HG03520 (cell line): ENCODE data around the gene C19orf25.
"Not testable (repeated sequence)": the region's sequence is repeated elsewhere in the genome, so short reads cannot be mapped to it uniquely, and the experiment has no call there.

Experiments used
- ATAC-seq: cut with Tn5 transposase; IDR thresholded peaks from one replicate; pipeline ENCODE4 v1.9.1; 2021; ENCODE audit warnings: mild to moderate bottlenecking, moderate library complexity; ENCODE audit not compliant: unreplicated experiment

The C19orf25 gene

DNA sequence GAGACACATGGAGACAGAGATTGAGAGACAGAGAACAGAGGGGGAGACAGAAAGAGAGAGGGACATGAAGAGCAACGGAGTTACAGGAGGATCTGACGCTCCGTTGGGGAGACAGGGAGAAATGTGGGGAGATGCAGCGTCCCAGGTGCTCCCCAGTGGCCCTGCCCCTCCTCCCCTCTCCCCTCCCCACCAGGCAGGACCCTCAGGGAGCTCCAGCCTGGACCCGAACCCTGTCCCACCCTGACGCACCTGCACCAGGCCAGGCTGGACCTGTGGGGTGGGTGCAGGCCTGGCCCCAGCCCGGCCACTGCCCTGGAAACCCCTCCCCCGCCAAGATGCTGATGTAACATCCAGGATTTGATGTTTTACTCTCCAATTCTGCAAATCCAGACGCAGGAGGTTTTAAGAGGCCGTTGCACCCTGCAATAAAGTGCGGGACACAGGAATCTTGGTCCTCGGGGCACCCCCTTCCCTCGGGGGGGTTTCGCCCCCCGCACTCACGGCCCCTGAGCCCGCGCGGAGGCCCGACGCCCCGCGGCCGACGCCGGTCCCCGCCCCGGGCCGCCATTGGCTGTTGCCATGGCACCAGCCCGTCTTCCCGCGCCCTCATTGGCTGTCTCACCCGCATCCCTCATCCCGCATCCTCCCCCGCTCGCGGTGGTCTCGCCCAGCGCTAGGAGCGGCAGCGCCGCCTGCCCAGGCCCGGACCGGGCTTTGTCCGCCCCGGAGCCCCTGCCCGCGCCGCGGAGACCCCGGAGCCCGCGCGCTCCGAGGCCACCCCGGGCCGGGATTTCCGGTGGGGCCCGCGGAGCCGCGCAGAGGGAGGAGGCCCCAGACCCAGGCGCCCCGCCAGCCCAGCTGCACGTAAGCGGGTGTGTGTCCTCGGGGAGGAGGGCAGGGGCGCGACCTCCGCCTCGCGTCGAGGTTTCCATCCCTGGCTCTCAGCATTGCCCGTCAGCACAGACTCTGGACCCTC, 29.3 kb downstream of the C19orf25 start, which contains the start of gene APC2:
TSS of gene APC2 (plus strand) at position 655 of the 976 bp plus-strand sequence. CDS start 2,881 bp downstream, outside the sequence.
- no peak for ATAC-seq

DNA sequence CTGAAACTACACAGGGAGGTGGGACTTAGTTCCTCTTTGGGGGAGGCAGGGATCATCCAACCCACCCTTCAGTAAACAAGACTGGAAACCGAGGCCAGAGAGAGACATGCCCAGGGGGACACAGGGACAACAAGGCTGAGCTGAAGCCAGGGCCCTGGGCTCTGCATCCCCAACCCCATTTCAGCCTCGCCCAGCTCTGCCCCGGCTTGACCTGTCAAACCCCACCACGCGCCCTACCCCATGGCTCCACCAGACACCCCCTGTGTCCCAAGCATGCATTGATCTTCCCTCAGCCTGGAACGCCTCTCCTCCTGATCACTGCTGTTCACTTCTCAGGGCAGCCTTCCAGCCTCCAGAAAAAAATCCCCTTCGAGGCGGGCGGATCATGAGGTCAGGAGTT, 31.1 kb downstream of the C19orf25 start:
- no peak for ATAC-seq

DNA sequence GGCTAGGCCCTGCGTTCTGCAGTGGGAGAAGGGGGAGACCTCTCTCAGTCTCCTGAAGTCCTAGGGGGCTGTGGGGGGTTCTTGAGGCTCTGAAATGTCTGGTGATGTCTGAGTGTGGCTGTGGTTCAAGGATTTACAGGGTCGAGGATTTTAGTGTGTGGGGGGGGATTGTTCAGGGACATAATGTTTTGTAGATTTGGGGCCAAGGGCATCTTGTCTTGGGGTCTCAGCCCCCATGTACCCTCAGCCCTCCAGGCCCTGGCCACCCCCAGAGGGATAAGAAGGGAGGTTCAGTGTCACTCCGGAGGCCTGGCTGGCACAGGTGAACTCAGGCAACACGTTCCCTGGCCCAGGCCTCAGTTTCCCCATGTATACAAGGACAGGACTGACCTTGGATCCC, 31.5 kb downstream of the C19orf25 start:
- ATAC-seq = no peak

DNA sequence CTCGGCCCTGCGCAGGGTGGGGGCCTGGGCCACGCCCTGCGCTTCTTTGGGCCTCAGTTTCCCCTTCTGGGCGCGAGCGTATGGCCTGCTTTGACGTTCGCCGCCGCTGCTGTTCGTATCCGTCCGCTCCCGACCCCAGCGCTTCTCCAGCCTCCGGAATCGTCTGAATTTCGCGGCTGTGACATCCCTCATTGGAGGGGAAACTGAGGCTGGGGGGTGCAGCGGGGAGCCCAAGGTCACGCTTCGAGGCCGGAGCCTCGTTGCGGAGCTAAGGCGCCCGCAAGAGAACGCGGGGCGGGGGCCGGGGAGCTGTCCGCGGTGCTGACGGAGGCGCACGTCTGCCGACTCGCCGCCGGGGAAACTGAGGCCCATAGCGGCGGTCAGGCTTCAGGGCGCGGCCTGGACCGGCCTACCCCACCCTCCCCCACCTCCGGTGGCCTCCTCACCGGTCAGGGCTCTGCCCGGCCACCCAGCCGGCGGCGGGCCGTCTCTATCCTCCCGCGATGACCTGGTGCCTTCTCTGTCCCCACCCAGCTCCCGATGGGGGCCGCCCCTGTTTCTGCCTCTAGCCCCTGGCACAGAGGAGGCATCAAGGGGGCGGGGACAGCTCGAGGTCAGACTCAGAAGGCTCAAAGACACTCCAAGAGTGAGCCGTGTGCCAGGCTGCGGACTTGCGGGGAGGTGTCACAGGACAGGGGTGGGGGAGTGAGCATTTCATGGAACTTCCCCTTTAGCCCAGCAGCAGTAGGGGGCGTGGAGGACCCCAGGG, 32.1 kb downstream of the C19orf25 start:
- ATAC-seq = no peak

DNA sequence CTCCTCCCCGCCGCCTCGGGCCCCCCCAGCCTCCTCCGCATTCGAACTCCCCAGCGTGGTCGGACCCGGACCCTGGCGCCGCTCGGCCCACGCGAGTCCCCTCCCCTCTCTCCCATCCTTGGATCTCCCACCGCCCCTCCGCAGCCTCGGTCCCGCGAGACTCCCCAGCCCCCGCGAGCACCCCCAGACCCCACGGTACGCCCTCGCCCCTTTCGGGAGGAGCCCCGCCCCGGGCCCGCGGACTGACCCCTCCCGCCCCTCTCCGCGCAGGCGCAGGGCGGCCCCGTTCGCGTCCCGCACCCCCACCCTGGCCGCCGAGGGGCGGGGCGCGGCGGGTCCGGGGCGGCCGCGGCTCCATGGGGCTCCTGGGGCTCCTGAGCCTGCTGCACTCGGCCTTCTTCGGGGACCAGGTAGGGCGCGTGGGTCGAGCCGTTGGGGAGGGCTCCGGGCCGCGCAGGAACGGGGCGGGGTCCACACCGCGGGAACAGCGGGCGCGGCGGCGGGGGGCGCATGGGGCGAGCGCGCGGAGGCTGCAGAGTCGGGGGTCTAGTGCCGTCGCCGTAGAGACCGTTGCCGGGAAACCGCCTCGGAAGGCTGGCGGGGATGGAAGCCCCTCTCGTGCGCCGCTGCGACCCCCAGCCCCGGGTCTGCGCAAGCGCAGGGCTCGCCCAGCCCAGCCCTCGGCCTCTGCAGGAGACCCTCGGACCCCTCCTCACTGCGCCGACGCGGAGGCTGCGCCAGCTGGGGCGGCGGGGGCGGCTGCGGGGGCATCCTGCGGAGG, 32.9 kb downstream of the C19orf25 start:
- no peak for ATAC-seq

DNA sequence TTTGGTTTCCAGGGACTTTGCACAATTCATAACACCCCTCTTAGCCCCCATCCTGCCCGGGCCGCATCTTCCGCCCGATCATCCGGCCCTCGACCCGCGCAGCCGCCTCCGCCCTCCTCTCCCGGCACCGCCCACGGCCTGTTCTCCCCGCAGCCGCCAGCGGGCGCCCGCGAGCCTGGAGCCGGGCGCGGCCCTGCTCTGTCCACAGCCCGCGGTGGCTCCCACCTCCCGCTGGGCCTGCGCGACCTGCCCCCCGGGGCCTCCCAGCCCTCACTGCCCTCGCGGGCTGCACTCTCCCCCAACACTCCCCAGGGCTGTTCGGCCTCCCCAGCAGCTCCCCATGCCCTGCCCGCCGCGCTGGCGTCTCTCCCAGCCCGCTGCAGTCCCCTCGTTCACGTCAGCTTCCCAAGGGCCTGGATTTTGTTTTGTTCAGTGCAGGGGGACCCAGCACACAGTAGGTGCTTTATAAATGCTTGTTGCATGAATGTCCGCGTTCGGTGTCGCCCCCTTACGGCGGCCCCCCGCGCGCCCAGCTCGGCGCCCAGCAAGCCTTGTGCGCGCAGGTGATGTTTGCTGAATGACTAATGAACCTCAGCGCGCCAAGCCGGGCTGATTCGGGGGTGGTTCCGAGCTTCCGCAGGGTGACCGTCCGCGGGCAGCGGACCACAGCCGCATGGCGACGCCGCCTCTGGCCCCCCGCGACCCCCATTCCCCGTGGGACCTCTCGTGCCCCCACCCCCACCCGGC, 33.7 kb downstream of the C19orf25 start:
- peak; percentile 51 for ATAC-seq

DNA sequence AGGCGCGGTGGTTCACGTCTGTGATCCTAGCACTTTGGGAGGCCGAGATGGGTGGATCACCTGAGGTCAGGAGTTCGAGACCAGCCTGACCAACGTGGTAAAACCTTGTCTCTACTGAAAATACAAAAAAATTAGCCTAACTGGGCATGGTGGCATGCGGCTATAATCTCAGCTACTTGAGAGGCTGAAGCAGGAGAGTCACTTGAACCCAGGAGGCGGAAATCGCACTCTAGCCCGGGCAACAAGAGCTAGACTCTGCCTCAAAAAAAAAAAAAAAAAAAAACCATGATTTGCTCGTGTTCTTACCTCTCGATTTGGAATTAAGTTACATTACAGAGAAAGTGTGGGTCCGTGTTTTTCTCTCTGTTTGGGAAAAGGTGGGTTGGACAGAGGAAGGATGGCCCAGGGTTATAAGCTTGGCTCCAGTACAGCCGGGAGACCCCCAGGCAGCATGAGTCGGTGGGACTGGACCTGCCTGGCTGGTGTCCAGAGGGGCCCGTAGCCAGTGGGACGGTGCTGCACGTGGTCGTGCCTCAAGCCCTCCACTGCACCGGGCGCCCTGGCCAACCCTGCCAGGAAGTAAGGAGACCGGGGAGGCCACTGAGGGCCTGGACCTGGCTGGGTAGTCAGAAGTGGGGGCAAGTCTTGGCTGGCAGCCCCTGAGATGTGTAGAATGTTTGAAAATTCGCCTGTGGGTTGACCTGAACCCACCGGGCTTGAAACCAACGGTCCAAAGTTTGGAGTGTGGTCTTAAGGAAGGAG, 37.2 kb downstream of the C19orf25 start:
- ATAC-seq = no peak

DNA sequence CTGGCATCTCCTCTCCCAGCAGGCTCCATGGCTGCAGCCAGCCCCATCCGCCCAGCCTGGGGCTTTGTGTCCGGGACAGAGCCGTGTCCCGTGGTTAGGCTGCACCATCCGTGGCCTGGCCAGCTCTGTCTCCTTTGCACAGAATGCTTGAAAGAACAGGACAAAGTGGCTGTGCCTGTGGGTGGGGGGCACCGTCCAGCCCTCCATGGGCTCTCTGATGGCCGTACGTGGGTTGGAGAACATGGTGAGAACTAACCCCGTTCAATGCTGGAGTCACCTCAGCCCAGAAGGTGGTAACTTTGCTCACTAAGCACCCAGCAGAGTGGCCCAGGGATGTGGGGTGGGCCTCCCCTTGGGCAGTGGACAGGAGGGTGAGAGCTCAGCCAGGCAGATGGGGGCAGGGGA, 38.0 kb downstream of the C19orf25 start:
- no peak for ATAC-seq

DNA sequence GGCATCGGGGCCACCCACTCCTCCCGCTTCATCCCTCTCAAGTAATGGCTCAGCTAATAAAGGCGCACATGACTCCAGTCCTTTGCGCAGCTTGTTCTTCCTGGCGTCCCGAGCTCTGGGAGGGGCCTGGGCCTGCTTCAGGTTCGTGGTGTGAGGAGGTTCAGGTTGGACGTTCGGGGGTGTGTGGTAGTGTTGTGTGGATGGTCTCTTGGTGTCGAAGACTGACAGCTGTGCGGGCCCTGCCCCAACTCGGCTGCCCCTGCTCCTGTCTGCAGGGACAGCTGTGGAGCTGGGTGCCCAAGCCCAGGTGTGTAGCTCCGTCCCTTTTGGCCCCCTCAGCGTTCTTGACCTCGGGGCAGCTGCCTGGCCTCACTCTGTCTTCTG, 38.6 kb downstream of the C19orf25 start:
- ATAC-seq = no peak

DNA sequence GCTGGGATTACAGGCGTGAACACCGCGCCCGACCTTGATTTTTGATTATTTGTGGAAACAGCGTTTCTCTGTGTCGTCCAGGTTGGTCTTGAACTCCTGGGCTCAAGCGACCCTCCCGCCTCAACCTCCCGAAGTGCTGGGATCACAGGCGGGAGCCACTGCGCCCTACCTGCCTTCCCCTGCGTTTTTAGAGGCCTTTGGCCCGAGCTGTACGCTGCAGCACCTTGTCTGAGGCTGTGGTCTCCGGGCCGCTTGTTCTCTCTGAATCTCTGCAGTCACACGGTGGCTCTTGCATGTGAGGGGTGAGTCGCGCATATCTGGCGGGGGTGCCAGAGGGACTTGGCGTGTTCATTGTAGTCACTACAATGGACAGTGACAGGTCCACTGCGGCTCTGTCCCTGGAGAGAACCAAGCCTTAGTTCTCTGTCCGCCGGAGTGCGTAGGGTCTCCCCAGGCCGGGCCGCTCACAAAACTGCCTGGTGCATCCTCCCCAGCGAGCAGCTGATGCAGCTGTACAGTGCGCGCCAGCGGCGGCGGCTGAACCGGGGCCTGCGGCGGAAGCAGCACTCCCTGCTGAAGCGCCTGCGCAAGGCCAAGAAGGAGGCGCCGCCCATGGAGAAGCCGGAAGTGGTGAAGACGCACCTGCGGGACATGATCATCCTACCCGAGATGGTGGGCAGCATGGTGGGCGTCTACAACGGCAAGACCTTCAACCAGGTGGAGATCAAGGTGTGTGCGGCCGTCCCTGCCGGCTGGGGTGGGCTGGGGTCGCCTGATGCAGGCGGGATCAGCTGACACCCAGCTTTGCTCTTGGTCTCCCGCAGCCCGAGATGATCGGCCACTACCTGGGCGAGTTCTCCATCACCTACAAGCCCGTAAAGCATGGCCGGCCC, 39.2 kb downstream of the C19orf25 start:
- ATAC-seq = not testable (repeated sequence)

DNA sequence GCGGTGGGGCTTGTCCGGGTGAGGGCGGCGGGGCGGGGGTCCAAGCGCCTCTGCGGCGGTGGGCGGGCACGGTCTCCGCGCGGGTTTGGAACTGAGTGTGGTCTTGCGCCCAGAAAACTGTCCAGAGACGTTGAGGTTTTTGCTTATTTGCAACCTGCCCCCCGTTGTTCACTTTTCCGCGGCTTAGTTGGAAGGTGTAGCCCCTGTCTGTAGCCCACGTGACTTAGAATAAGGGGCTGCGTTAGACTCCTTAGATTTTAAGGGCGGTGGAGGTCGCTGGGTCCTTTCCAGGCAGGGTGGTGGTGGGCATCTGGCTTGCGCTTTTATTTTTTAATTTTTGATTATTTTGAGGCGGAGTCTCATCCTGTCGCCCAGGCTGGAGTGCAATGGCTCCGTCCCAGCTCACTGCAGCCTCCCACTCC, 40.1 kb downstream of the C19orf25 start:
- ATAC-seq = no peak

DNA sequence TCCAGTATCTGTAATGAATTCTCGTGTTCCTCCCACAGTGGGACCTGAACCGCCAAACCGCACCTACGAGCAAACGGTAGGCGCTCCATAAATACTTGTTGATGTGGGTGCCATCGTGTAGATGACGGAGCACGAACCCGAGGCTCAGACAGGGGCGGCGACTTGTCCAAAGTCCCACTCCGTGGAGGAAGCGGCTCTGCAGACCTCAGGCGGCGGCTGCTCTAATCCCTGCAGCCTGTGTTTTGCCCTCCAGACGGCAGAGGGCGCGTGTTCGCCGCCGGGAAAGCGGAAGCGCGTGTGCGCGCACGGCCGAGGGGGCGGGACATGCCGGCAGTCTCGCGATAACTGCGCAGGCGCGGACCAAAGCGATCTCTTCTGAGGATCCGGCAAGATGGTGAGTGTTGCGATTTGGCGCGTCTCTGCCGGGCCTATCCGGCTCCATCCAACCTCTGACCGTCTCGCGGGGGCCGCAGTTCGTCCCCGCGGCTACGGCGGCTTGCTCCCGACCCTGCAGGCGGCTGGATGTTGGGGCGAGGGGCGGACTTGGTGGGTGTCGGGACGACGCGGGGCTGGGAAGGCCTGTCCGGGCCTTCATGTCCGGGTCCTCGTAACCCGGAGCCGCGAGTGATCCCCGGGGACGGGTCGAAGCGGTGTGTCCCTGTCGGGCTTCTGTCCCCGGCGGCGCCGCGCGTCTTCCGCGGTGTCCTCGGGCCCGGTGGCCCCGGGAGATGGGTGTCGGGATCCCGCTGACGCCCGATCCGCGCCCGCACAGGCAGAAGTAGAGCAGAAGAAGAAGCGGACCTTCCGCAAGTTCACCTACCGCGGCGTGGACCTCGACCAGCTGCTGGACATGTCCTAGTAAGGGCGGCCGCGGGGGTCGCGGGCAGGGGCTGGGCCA, 40.7 kb downstream of the C19orf25 start, which contains the start of gene RPS15:
TSS of gene RPS15 (plus strand) at position 362 of the 898 bp plus-strand sequence. CDS start at position 392, 30 bp downstream.
- ATAC-seq = peak; percentile 80

DNA sequence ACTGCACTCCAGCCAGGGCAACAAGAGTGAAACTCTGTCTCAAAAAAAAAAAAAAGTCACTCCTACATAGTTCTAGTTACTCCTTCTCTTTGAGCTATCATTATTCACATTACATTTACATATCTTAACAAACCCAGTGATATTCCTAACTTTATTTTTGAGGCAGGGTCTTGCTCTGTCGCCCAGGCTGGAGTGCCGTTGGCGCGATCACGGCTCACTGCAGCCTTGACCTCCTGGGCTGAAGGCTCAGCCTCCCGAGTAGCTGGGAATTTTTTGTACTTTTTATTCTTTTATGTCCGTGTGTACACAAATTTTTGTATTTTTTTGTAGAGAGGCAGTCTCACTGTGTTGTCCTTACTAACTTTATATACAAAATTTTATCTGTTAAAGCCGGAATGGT, 41.4 kb downstream of the C19orf25 start:
- no peak for ATAC-seq

DNA sequence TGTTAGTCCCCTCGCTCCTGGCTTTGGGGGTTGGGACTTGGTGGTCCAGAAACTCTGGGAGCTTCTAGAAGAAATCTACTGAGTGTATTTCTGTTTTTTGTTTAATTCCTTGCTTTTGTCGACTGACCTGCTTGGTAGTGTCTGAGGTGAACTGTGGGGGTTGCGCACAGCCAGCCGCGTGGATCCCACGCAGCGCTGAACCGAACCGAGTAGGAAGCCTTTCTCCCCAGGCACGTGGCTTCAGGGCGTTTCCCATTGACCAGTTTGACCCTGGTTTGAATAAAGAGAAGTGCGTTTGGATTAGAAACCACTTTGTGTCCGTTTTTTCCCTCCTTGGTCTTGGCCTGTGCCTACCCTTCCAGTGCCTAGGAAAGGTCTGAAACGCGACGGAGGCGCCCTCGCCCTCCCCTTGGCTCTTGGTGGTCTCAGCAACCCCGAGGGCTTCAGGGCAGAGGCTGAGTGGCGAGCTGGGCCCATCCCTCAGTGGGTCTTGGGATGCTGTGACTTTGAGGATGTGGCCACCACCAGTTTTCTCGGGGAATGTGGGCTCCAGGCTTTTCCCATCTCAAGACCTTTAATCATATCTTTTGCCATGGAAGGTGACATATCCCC, 43.5 kb downstream of the C19orf25 start:
- no peak for ATAC-seq

DNA sequence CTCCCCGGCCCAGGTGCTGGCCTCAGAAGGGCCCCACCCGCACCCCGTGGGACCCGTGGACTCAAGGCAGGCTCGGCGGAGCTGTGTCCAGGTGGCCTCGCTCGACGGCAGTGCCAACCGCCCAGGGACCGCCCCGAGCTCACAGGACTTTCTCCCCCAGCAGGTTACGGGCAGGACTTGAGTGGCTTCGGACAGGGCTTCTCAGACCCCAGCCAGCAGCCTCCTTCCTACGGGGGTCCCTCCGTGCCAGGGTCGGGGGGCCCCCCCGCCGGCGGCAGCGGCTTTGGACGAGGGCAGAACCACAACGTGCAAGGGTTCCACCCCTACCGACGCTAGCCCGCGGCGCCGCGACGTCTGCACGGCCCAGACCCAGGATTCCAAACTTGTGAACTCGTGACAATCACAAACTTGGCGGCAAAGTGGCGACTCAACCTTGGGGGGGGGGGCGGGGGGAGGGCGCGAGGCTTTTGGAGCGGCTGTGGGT, 44.4 kb downstream of the C19orf25 start:
- no peak for ATAC-seq

DNA sequence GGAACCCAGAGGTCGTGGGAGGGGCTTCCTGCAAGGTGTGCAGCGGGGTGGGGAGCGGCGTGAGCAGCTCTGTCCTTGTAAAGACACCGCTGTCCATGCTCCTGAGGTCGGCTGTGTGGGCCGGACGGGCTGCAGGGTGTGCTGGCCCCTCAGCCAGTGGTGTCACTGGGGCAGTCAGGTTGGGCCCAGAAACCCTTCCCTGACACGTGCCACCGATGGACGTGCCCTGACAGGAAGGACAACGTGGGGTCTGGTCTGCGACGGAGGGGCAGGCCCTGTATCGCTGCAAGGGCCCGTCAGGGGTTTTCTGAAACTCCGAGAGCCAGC, 45.0 kb downstream of the C19orf25 start:
- no peak for ATAC-seq
